ENCODE data around the gene NKAIN4.

GRCh38 chr20:63285636-63286615 is 31.7 kb upstream of the NKAIN4 start:
- TF ChIP-seq FOXA1 (IDR thresholded peaks at IDR 0.05) (no peak), TARDBP (IDR thresholded peaks at IDR 0.05) (no peak), BHLHE40 (IDR thresholded peaks at IDR 0.05; ENCODE audit: borderline replicate concordance) (no peak), ARNT (IDR thresholded peaks at IDR 0.05) (no peak), SUZ12 (IDR thresholded peaks at IDR 0.05) (no peak), FOXK2 (IDR thresholded peaks at IDR 0.05) (no peak), CTBP1 (IDR thresholded peaks at IDR 0.05; ENCODE audit: borderline replicate concordance) (no peak), ELF4 (IDR thresholded peaks at IDR 0.05) (no peak), LEF1 (IDR thresholded peaks at IDR 0.05; ENCODE audit: borderline replicate concordance) (no peak), FOXM1 (IDR thresholded peaks at IDR 0.05; ENCODE audit: borderline replicate concordance) (no peak), SP1 (IDR thresholded peaks at IDR 0.05) (no peak), NFRKB (IDR thresholded peaks at IDR 0.05) (no peak)
